VCaP (cell line): ENCODE data around the gene PDLIM5.

Experiments used
- H3K27ac ChIP-seq: fragments of 450-650 bp; 2 replicates; pipeline ENCODE4 v1.5.1; 2017
- CTCF ChIP-seq: fragments of 450-650 bp; conservative IDR thresholded peaks from 2 replicates; pipeline ENCODE4 v1.5.1; 2017; ENCODE audit warnings: mild to moderate bottlenecking, moderate library complexity

The PDLIM5 gene

GRCh38 chr4:94430406-94430805 is 21.3 kb upstream of the PDLIM5 start:
- peak overlapping the region; percentile 93 for H3K27ac ChIP-seq
- TF ChIP-seq CTCF, result no peak

GRCh38 chr4:94431388-94431787 is 20.4 kb upstream of the PDLIM5 start:
- TF ChIP-seq CTCF, result no peak
- peak overlapping the region; percentile 93 for H3K27ac ChIP-seq

GRCh38 chr4:94434505-94434904 is 17.2 kb upstream of the PDLIM5 start:
- no peak for TF ChIP-seq CTCF
- H3K27ac ChIP-seq, result no peak overlapping the region

GRCh38 chr4:94435874-94436273 is 15.9 kb upstream of the PDLIM5 start:
- peak overlapping the region; percentile 27; the same call in 1 of the 2 replicates for H3K27ac ChIP-seq
- TF ChIP-seq CTCF, result no peak

- peak overlapping the region; percentile 27; the same call in 1 of the 2 replicates for H3K27ac ChIP-seq
- TF ChIP-seq CTCF, result no peak
These were observed 15.2 kb upstream of the PDLIM5 start for GRCh38 chr4:94436512-94436911.

GRCh38 chr4:94439606-94440005 is 12.1 kb upstream of the PDLIM5 start:
- no peak for TF ChIP-seq CTCF
- H3K27ac ChIP-seq, result no peak overlapping the region

GRCh38 chr4:94441838-94442237 is 9.9 kb upstream of the PDLIM5 start:
- H3K27ac ChIP-seq, result no peak overlapping the region
- TF ChIP-seq CTCF, result no peak

GRCh38 chr4:94442251-94442650 is 9.5 kb upstream of the PDLIM5 start:
- TF ChIP-seq CTCF, result no peak
- H3K27ac ChIP-seq, result no peak overlapping the region
